Measurements from ENCODE around the gene SELENOS. TPM values are rescaled to one million over a fixed set of nuclear protein-coding genes. Genes with fewer than 3 reads are reported as not detected.

Gene SELENOS
- total RNA-seq, 1 donor from 2014 or later = 78.5 TPM

- H3K27ac ChIP-seq = no peak overlapping the region
- no peaks in the 10 kb centered on the region for H3K27me3 ChIP-seq
- DNase-seq (no peak), ATAC-seq (peak; percentile 9)
- TF ChIP-seq CTCF (IDR thresholded peaks at IDR 0.05) = no peak
- H3K4me3 ChIP-seq = no peak overlapping the region
- peaks cover 73% of the 10 kb centered on the region for H3K4me1 ChIP-seq
- H3K36me3 ChIP-seq = no peaks in the 10 kb centered on the region
- no peaks in the 10 kb centered on the region for H3K9me3 ChIP-seq
- intact Hi-C loops (cut with DNase I) = loop anchor here (10.0 kb wide), 1 partner anchor 59 kb away; no protein-coding TSS in a partner anchor
Observed at GRCh38 chr15:101243420-101243819, 33.9 kb downstream of the SELENOS start.

- no peak for DNase-seq
- intact Hi-C loops (cut with DNase I) = loop anchor here (10.0 kb wide), 1 partner anchor 58 kb away; no protein-coding TSS in a partner anchor
- no peak for ATAC-seq
- no peak for TF ChIP-seq CTCF (IDR thresholded peaks at IDR 0.05)
- Histone ChIP-seq H3K27ac (peak overlapping the region; percentile 25), H3K36me3 (no peaks in the 10 kb centered on the region), H3K4me3 (no peak overlapping the region), H3K27me3 (no peaks in the 10 kb centered on the region), H3K9me3 (no peaks in the 10 kb centered on the region), H3K4me1 (peaks cover 77% of the 10 kb centered on the region)
Observed at GRCh38 chr15:101242999-101243336, 34.3 kb downstream of the SELENOS start.

GRCh38 chr15:101242160-101242998 is 34.9 kb downstream of the SELENOS start:
- ATAC-seq (peak; percentile 80), DNase-seq (no peak)
- Histone ChIP-seq H3K4me3 (no peak overlapping the region), H3K4me1 (peaks cover 77% of the 10 kb centered on the region), H3K27me3 (no peaks in the 10 kb centered on the region), H3K36me3 (no peaks in the 10 kb centered on the region), H3K27ac (peak overlapping the region; percentile 25), H3K9me3 (no peaks in the 10 kb centered on the region)
- intact Hi-C loops (cut with DNase I) = loop anchor here (10.0 kb wide), 1 partner anchor 58 kb away; no protein-coding TSS in a partner anchor
- TF ChIP-seq CTCF (IDR thresholded peaks at IDR 0.05) = no peak

- no peaks in the 10 kb centered on the region for H3K27me3 ChIP-seq
- intact Hi-C loops (cut with DNase I) = loop anchor here (10.0 kb wide), 1 partner anchor 56 kb away; no protein-coding TSS in a partner anchor
- no peaks in the 10 kb centered on the region for H3K36me3 ChIP-seq
- no peak for TF ChIP-seq CTCF (IDR thresholded peaks at IDR 0.05)
- peaks cover 70% of the 10 kb centered on the region for H3K4me1 ChIP-seq
- DNase-seq (no peak), ATAC-seq (peak; percentile 13)
- H3K4me3 ChIP-seq = no peak overlapping the region
- no peaks in the 10 kb centered on the region for H3K9me3 ChIP-seq
- H3K27ac ChIP-seq = no peak overlapping the region
Observed at GRCh38 chr15:101240358-101240757, 36.9 kb downstream of the SELENOS start.

- no peaks in the 10 kb centered on the region for H3K27me3 ChIP-seq
- intact Hi-C loops (cut with DNase I) = loop anchor here (10.0 kb wide), 1 partner anchor 55 kb away; no protein-coding TSS in a partner anchor
- no peaks in the 10 kb centered on the region for H3K9me3 ChIP-seq
- peak; percentile 40 for ATAC-seq
- H3K4me1 ChIP-seq = peaks cover 70% of the 10 kb centered on the region
- peaks cover 5% of the 10 kb centered on the region for H3K36me3 ChIP-seq
- H3K4me3 ChIP-seq = no peak overlapping the region
- DNase-seq = no peak
- H3K27ac ChIP-seq = peak overlapping the region; percentile 37
- TF ChIP-seq CTCF (IDR thresholded peaks at IDR 0.05) = no peak
Observed at GRCh38 chr15:101239724-101240136, 37.6 kb downstream of the SELENOS start.

Measured in upper lobe of right lung (tissue), 1 donor.